Bronchial epithelial cell (primary cell): ENCODE results near the gene MAPK8IP3. TPM values are rescaled to one million over a fixed set of nuclear protein-coding genes. Genes with fewer than 3 reads are reported as not detected.

Experiments
- DNase-seq: peaks from one replicate; pipeline ENCODE4 v3.0.0-alpha.2; 2010; ENCODE audit warnings: low read depth
- FAIRE-seq: peaks from 2 replicates; lab custom pipeline; 2011; peaks lifted over from hg19 to GRCh38; lab: Jason Lieb, UNC
- H3K27me3 ChIP-seq: 2 replicates; pipeline ENCODE4 v1.5.1; 2011; ENCODE audit warnings: low read length; ENCODE audit not compliant: control insufficient read depth, insufficient read depth
- H3K36me3 ChIP-seq: 2 replicates; pipeline ENCODE4 v1.5.1; 2011; ENCODE audit warnings: low read length; ENCODE audit not compliant: control insufficient read depth, insufficient read depth
- H3K4me3 ChIP-seq: 2 replicates; pipeline ENCODE4 v1.5.1; 2011; ENCODE audit warnings: mild to moderate bottlenecking, low read depth, low read length, control low read depth
- total RNA-seq: library from RNA; depleted of rRNA; stranded (reverse); fragments of >200 nt; gene quantifications from 2 replicates; pipeline ENCODE4 v1.2.1, GENCODE V29; 2014
- TF ChIP-seq, protein P1 (sequence below): IDR thresholded peaks from 2 replicates; pipeline ENCODE4 v1.5.1; 2011; ENCODE audit warnings: mild to moderate bottlenecking, moderate library complexity, low read length, control low read depth, inconsistent platforms; ENCODE audit not compliant: insufficient read depth, severe bottlenecking

MAPK8IP3 gene
- total RNA-seq, 1 donor from 2014 or later: 24.5 TPM

DNA sequence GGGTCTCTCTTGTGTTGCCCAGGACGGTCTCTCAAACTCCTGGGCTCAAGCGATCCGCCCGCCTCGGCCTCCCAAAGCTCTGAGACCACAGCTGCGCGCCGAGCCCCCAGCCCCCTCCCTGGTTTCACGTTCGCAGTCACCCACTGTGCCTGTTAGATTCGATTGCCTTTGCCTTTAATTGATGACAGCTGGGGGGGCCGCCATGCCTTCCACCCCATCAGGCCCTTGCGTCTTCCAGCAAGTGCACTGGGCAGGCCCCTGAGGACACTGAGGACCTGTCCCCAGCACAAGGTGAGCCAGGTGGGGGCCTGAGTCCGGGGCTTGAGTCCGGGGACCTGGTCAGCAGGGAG, 84.2 kb downstream of the MAPK8IP3 start:
- Histone ChIP-seq H3K36me3 (peaks cover 12% of the 10 kb centered on the region), H3K4me3 (no peak overlapping the region), H3K27me3 (no peaks in the 10 kb centered on the region)
- DNase-seq (no peak), FAIRE-seq (no peak)
- TF ChIP-seq, protein P1, sequence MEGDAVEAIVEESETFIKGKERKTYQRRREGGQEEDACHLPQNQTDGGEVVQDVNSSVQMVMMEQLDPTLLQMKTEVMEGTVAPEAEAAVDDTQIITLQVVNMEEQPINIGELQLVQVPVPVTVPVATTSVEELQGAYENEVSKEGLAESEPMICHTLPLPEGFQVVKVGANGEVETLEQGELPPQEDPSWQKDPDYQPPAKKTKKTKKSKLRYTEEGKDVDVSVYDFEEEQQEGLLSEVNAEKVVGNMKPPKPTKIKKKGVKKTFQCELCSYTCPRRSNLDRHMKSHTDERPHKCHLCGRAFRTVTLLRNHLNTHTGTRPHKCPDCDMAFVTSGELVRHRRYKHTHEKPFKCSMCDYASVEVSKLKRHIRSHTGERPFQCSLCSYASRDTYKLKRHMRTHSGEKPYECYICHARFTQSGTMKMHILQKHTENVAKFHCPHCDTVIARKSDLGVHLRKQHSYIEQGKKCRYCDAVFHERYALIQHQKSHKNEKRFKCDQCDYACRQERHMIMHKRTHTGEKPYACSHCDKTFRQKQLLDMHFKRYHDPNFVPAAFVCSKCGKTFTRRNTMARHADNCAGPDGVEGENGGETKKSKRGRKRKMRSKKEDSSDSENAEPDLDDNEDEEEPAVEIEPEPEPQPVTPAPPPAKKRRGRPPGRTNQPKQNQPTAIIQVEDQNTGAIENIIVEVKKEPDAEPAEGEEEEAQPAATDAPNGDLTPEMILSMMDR: no peak

DNA sequence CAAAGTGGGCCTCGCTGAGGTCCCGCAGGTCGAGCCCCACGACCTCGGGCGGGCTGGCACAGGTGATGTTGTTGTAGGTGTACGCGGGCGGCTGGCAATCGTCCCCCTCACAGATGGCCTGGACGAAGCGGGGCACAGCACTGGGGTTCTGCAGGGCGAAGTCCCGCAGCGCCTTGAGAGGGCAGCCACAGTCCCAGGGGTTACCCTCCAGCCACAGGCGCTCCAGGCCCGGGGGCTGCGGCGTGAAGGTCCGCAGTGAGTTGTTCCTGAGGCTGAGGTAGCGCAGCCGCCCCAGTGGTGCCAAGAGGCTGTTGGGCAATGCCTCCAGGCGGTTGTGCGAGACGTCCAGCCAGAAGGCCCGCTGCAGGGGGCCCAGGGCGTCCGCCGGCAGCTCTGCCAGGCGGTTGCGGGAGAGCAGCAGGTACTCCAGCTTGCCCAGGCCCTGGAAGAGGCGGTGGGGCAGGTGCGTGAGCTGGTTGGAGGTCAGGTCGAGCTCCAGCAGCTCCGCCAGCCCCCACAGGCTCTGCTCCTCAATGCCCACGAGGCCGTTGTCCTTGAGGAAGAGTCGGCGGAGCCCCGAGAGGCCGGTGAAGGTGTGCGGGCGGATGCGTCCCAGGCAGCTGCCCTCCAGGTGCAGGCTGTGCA, 84.7 kb downstream of the MAPK8IP3 start:
- no peaks in the 10 kb centered on the region for H3K27me3 ChIP-seq
- no peak overlapping the region for H3K4me3 ChIP-seq
- DNase-seq: no peak
- no peak for FAIRE-seq
- H3K36me3 ChIP-seq: peaks cover 12% of the 10 kb centered on the region
- TF ChIP-seq, protein P1: no peak

DNA sequence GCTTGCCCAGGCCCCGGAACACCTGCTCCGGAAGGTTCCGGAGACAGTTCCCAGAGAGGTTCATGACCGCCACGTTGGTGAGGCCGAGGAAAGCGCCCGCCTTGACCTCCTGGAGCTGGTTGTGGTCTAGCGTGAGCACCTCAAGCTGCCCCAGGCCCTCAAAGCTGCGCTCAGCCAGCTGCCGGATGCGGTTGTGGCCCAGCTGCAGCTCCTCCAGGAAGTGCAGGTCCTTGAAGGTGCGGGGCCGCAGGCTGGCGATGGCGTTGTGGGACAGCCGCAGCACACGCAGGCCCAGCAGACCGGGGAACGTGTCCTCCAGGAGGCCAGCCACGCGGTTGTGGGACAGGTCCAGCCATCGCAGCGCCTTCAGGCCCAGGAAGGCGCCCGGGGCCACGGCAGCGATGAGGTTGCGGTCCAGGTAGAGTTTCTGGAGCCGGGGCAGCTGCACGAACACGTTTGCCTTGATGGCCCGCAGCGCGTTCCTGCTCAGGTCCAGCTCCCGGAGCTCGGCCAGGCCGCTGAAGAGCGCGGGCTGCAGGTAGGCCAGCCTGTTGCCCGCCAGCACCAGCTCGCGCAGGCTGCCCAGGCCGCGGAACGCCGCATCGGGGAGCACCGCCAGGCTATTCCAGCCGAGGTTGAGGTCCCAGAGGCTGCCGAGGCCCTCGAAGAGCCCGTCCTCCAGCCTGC, 85.4 kb downstream of the MAPK8IP3 start:
- no peak for DNase-seq
- no peak for FAIRE-seq
- Histone ChIP-seq H3K27me3 (no peaks in the 10 kb centered on the region), H3K36me3 (peaks cover 10% of the 10 kb centered on the region), H3K4me3 (no peak overlapping the region)
- TF ChIP-seq, protein P1: no peak

DNA sequence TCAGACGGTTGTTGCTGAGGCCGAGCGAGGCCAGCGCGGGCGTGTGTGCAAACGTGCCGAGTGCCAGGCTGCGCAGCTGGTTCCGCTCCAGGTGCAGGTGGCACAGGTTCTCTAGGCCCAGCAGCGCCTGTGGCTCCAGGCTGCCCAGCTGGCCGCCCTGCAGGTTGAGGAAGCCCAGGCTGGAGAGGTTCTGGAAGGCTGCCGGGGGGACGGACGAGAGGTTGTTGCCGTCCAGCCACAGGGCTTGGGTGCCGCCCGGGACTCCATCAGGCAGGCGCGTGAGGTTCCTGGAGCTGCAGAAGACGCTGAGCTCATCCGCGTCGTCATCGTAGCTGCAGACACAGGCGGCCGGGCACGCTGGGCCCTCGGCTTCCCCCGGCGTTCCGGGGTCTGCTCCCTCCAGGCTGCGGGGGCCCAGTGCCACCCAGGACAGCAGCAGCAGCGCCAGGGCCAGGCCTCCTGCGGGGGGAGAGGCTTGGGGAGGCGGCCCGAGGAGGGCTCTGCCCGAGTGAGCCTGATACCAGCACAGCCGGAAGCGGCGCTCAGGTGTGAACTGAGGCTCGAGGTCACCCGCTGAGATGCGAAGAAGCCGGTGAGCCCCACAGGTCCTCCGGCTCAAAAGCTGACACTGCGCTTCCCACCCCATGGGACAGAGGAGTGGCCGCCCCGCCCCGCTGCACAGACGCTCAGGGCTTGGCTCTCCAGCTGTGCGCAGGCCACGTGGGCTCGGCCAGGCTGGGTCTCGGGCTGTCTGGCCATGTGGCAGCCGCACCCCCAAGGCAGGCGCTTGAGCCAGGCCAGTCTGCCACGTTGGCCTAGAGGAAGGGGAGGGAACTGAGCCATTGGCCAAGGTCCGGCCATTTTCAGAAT, 86.2 kb downstream of the MAPK8IP3 start:
- DNase-seq (no peak), FAIRE-seq (no peak)
- H3K27me3 ChIP-seq: no peaks in the 10 kb centered on the region
- H3K36me3 ChIP-seq: peaks cover 7% of the 10 kb centered on the region
- TF ChIP-seq, protein P1: no peak
- no peak overlapping the region for H3K4me3 ChIP-seq

DNA sequence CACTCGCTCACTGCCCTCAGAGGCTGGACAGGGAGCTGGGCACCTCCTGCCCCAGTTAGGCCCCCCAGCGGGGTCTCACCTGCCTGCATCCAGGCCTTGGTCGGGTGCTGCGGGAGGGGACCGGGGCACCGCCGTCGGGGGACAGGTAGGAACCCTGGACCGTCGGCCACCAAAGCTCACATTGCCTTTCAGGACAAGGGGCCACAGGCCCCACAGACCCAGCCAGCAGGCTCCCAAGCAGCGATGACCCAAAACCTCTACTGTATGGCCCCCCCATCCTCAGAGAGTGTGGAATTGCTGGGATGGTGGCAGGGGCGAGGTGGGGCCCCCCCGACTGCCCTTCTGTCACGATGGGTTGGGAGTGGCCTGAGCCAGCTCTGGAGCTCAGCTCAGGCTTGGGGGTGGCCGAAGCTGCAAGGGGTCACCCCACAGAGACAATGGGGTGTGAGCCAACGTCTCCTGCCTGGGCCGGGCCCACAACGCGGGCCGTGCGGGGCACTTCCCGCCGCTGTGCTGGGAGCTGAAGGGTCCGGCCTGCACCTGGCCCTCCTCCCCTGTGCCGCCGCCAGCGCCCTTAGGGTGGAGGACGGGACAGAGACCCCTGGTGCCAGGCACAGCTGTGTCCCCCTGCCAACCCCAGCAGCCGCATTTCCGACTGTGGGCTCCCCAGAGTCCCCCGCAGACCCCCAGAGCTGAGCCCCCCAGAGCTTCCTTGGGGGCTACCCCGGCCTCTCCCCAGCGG, 87.0 kb downstream of the MAPK8IP3 start:
- DNase-seq (no peak), FAIRE-seq (no peak)
- Histone ChIP-seq H3K36me3 (peaks cover 7% of the 10 kb centered on the region), H3K27me3 (no peaks in the 10 kb centered on the region), H3K4me3 (no peak overlapping the region)
- TF ChIP-seq, protein P1: no peak
